ENCODE results near the gene NPC2.

NPC2 gene

DNA sequence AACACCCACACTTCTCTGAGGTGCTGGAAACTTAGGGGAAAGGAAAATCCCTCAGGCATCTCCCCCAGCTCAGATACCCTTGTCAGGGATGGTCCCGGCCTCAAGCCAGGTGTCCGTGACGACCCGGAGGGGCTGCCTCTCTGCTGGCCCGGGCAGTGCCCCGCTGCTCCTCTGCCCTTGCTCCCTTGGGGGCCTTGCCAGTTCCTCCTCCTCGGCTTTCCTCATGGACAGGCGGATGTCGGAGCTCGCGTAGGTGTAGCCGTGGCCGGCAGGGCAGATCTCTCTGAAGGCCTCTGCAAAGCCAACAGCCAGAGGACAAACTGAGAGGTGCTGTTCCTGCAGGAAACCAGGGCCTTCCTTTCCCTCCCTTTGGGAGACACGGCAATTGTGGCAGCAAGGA is 35.3 kb upstream of the NPC2 start:
- no peak for TF ChIP-seq CTCF (IDR thresholded peaks at IDR 0.05; ENCODE audit: insufficient read depth, low read length, missing control alignments)
- DNase-seq (ENCODE audit: low read depth, low spot score): no peak
- POLR2A ChIA-PET: no interaction called here
- CTCF ChIA-PET: interaction anchor here (1.6 kb wide), 1 partner anchor 76 kb away, joined by 3 read pairs; no protein-coding TSS in a partner anchor
- no peak overlapping the region for H3K4me3 ChIP-seq (ENCODE audit: low read depth, low read length)

DNA sequence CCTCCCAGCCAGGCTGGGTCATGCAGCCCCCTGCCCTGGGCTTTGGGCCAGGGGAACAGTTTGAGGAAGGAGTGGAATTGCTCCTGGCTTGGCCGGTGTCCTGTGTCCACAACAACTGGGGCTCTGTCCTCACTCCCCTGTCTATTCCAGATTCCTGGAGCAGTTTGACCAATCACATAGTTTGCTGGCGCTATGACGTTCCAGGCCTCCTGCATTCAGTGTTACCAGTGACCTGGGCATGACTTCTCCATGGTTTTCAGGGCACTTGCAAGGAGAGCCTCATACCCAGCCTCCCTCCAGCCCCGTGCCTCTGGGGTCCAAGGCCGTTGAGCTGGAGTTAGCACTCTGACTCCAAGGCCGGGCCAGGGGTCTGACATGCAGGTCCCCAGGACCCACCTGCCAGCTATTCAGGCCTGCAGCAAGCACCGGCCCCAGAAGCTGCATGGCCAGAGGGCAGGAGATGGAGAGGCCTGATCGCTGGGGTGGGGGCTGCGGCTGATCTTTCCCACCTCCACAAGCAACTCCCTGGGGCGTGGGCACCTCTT is 34.7 kb upstream of the NPC2 start:
- CTCF ChIA-PET: interaction anchor here (1.6 kb wide), 1 partner anchor 77 kb away, joined by 3 read pairs; no protein-coding TSS in a partner anchor

DNA sequence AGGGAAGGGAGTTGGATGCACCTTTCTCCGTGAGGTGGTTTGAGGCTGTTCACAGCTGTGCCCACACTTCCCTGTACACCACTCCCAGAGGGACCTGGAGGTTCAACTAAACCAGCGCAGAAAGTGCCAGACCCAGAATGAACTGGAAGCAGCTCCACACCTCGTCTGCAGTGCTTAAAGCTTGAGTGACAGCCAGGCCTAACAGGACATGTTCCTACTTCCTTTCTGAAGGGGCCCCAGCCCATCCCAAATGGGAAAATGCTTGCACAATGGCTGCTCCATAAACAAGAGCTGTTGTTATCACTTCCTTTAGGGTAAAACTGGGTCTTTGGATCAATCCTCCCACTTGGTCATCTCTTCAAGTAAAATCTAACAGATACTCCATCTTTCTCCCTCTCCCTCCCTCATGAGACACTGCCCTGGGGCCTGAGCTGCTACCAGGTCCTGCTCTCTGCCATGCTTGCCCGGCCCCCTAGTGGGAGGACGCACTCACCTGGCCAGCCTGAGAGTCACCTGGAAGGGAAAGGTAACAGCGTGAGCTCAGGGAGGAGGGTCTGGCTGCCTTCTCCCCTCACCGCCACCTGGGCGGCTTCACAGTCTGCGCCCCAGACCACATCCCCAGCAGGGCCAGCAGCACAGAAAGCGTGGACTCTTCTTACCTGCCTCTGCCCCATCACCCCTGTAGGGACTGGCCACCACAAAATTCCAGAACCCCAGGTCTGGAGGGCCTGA is 33.9 kb upstream of the NPC2 start:
- H3K4me3 ChIP-seq (ENCODE audit: low read depth, low read length): no peak overlapping the region
- TF ChIP-seq CTCF (IDR thresholded peaks at IDR 0.05; ENCODE audit: insufficient read depth, low read length, missing control alignments): no peak
- ChIA-PET POLR2A (no interaction called here), CTCF (interaction anchor here (0.8 to 2.1 kb wide), 9 partner anchors 8 to 78 kb away, joined by 3 to 7 read pairs (median 3); no protein-coding TSS in a partner anchor)
- DNase-seq (ENCODE audit: low read depth, low spot score): no peak

More for the DNA sequence above, 34.7 kb upstream of the NPC2 start:
- POLR2A ChIA-PET: no interaction called here
- H3K4me3 ChIP-seq (ENCODE audit: low read depth, low read length): no peak overlapping the region
- DNase-seq (ENCODE audit: low read depth, low spot score): no peak
- TF ChIP-seq CTCF (IDR thresholded peaks at IDR 0.05; ENCODE audit: insufficient read depth, low read length, missing control alignments): no peak

DNA sequence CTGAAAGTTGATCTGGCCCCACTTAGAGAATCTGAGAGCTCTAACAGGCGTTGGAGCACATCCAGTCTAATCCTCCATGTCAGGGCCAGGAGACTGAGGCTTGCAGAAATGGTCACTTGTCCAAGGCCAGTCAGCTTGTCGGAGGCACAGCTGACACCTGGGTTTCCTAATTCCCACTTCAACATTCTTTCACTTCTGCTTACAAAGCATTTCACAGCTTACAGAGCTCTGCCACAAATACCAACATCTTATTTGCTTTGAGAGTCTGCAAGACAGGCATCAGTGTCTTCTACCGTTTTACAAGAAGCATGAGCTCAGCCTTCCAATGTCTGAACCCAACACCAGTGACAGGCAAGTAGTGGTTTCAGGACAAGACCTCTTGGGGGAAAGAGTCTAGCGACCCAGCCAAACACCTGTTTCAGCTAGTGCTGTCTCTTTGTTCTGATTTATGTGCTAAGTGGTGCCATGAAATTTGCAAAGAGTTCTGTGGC is 32.3 kb upstream of the NPC2 start:
- ChIA-PET CTCF (interaction anchor here (1.5 to 2.1 kb wide), 2 partner anchors 10 to 36 kb away, joined by 3 to 7 read pairs; no protein-coding TSS in a partner anchor), POLR2A (no interaction called here)
- no peak for DNase-seq (ENCODE audit: low read depth, low spot score)
- no peak for TF ChIP-seq CTCF (IDR thresholded peaks at IDR 0.05; ENCODE audit: insufficient read depth, low read length, missing control alignments)
- H3K4me3 ChIP-seq (ENCODE audit: low read depth, low read length): no peak overlapping the region

- TF ChIP-seq CTCF (IDR thresholded peaks at IDR 0.05; ENCODE audit: insufficient read depth, low read length, missing control alignments): no peak
- ChIA-PET POLR2A (no interaction called here), CTCF (no interaction called here)
- no peak overlapping the region for H3K4me3 ChIP-seq (ENCODE audit: low read depth, low read length)
- DNase-seq (ENCODE audit: low read depth, low spot score): no peak
Observed at GRCh38 chr14:74524812-74525135, 31.7 kb upstream of the NPC2 start.

GRCh38 chr14:74524076-74524811 is 31.1 kb upstream of the NPC2 start:
- H3K4me3 ChIP-seq (ENCODE audit: low read depth, low read length): no peak overlapping the region
- DNase-seq (ENCODE audit: low read depth, low spot score): no peak
- TF ChIP-seq CTCF (IDR thresholded peaks at IDR 0.05; ENCODE audit: insufficient read depth, low read length, missing control alignments): no peak
- CTCF ChIA-PET: no interaction called here
- POLR2A ChIA-PET: no interaction called here

Data from AG04449 (cell line).